HCT116 (cell line): Measurements from ENCODE around the gene EYA4. TPM values are rescaled to one million over a fixed set of nuclear protein-coding genes. Genes with fewer than 3 reads are reported as not detected.

Experiments used
- ATAC-seq: fragments of 200-7000 bp; cut with Tn5 transposase; 2 replicates; pipeline ENCODE4 v1.9.1; 2020; ENCODE audit warnings: mild to moderate bottlenecking, moderate library complexity
- BruUV-seq: library from RNA; stranded (reverse); fragments of 400-500 nt; replicated peaks from 2 replicates; lab custom pipeline; 2021; lab: Mats Ljungman, UMichigan
- CTCF ChIA-PET: fragments of 300-600 bp; sonication (Branson Sonifier 250); formaldehyde crosslinking; loops from one replicate; lab custom pipeline; 2021; ENCODE audit warnings: antibody characterized with exemption; lab: Charles Lee
- POLR2A ChIA-PET: fragments of 300-600, 350-600 bp; sonication (Branson Sonifier 250); formaldehyde crosslinking; loops from one replicate; lab custom pipeline; 2021; ENCODE audit warnings: antibody characterized with exemption; lab: Charles Lee
- RAD21 ChIA-PET, 2 experiments: fragments of 300-600 bp; sonication (Branson Sonifier 250); formaldehyde crosslinking; loops; one replicate each; lab custom pipeline; 2023; ENCODE audit warnings: low total read pairs in 2 of 2; ENCODE audit not compliant: uncharacterized antibody in 2 of 2, unreplicated experiment in 2 of 2, low non-redundant PET in 1 of 2; lab: Charles Lee
- DNase-seq: peaks from one replicate; pipeline ENCODE4 v3.0.0-alpha.2; 2010; ENCODE audit warnings: low read depth, low spot score
- H2AFZ ChIP-seq: fragments of 200-600 bp; shearing (Covaris generic), sonication (generic); 2 replicates; pipeline ENCODE4 v1.6.1; 2017; ENCODE audit warnings: low read depth, mixed run types, mixed read lengths, antibody characterized with exemption, low read length; ENCODE audit not compliant: poor library complexity, severe bottlenecking
- H3K27ac ChIP-seq: 2 replicates; pipeline ENCODE4 v1.5.1; 2012; ENCODE audit warnings: low read depth, low read length
- H3K27me3 ChIP-seq: fragments of 200-600 bp; sonication (generic); 2 replicates; pipeline ENCODE4 v1.6.1; 2016; ENCODE audit warnings: mixed run types, low read length, mixed read lengths; ENCODE audit not compliant: insufficient read depth
- H3K36me3 ChIP-seq, 2 experiments: fragments of 200-500 bp in 1 of 2; fragments of 200-600 bp in 1 of 2; sonication (Bioruptor generic) in 1 of 2; sonication (generic) in 1 of 2; 2 replicates each; pipeline versions ENCODE4 v1.5.1 to v1.6.1; 2014 to 2016; ENCODE audit warnings: low read length in 2 of 2, inconsistent platforms in 1 of 2, mixed read lengths in 1 of 2, mixed run types in 1 of 2; ENCODE audit not compliant: insufficient read depth in 2 of 2, control insufficient read depth in 1 of 2
- H3K4me1 ChIP-seq, 2 experiments: fragments of 200-600 bp in 1 of 2; sonication (generic) in 1 of 2; 2 replicates each; pipeline versions ENCODE4 v1.5.1 to v1.6.1; 2012 to 2017; ENCODE audit warnings: low read length in 2 of 2, inconsistent platforms in 1 of 2, mild to moderate bottlenecking in 1 of 2, mixed read lengths in 1 of 2, mixed run types in 1 of 2, moderate library complexity in 1 of 2; ENCODE audit not compliant: insufficient read depth in 2 of 2, control insufficient read depth in 1 of 2
- H3K4me2 ChIP-seq: fragments of 200-600 bp; sonication (generic); 2 replicates; pipeline ENCODE4 v1.6.1; 2017; ENCODE audit warnings: mixed run types, low read length, mixed read lengths
- H3K4me3 ChIP-seq, 2 experiments: fragments of 200-600 bp in 1 of 2; sonication (generic) in 1 of 2; replicated peaks in 1 of 2; 2 replicates each; pipeline ENCODE4 v1.5.1; 2011 to 2016; ENCODE audit warnings: low read length in 2 of 2, control low read depth in 1 of 2, low read depth in 1 of 2, mild to moderate bottlenecking in 1 of 2, mixed read lengths in 1 of 2, mixed run types in 1 of 2
- H3K79me2 ChIP-seq: fragments of 200-600 bp; sonication (generic); 2 replicates; pipeline ENCODE4 v1.6.1; 2017; ENCODE audit warnings: mild to moderate bottlenecking, mixed run types, low read length, moderate library complexity, mixed read lengths; ENCODE audit not compliant: insufficient read depth
- H3K9ac ChIP-seq: fragments of 200-600 bp; sonication (generic); 2 replicates; pipeline ENCODE4 v1.6.1; 2016; ENCODE audit warnings: low read length, mixed read lengths
- H3K9me2 ChIP-seq: fragments of 200-600 bp; sonication (generic), shearing (Covaris generic); 2 replicates; pipeline ENCODE4 v1.6.1; 2017; ENCODE audit warnings: mixed run types, mild to moderate bottlenecking, moderate library complexity; ENCODE audit not compliant: insufficient read depth
- H3K9me3 ChIP-seq, 2 experiments: fragments of 200-500 bp in 1 of 2; fragments of 200-600 bp in 1 of 2; sonication (Bioruptor generic) in 1 of 2; sonication (generic) in 1 of 2; 2 replicates each; pipeline ENCODE4 v1.6.1; 2014 to 2017; ENCODE audit warnings: low read length in 2 of 2, mixed read lengths in 2 of 2, inconsistent platforms in 1 of 2, low read depth in 1 of 2, mild to moderate bottlenecking in 1 of 2, mixed run types in 1 of 2, moderate library complexity in 1 of 2; ENCODE audit not compliant: control insufficient read depth in 1 of 2, insufficient read depth in 1 of 2
- H4K20me1 ChIP-seq: fragments of 200-600 bp; sonication (generic), shearing (Covaris generic); 2 replicates; pipeline ENCODE4 v1.6.1; 2017; ENCODE audit warnings: mixed run types, mild to moderate bottlenecking, moderate library complexity; ENCODE audit not compliant: insufficient read depth
- ATF3 ChIP-seq: IDR thresholded peaks from 2 replicates; pipeline ENCODE4 v1.6.1; 2012
- CEBPB ChIP-seq: IDR thresholded peaks from 2 replicates; pipeline ENCODE4 v1.6.1; 2012; ENCODE audit warnings: low read depth
- EGR1 ChIP-seq: IDR thresholded peaks from 2 replicates; pipeline ENCODE4 v1.6.1; 2012; ENCODE audit warnings: low read depth
- ELF1 ChIP-seq: IDR thresholded peaks from 2 replicates; pipeline ENCODE4 v1.6.1; 2012; ENCODE audit warnings: low read depth, borderline replicate concordance
- FOSL1 ChIP-seq: IDR thresholded peaks from 2 replicates; pipeline ENCODE4 v1.6.1; 2012; ENCODE audit warnings: low read depth
- POLR2AphosphoS5 ChIP-seq: IDR thresholded peaks from 2 replicates; pipeline ENCODE4 v1.6.1; 2011; ENCODE audit warnings: mild to moderate bottlenecking, low read depth, low read length, moderate library complexity
- REST ChIP-seq: IDR thresholded peaks from 2 replicates; pipeline ENCODE4 v1.6.1; 2012; ENCODE audit warnings: low read depth
- SIN3A ChIP-seq: IDR thresholded peaks from 2 replicates; pipeline ENCODE4 v1.6.1; 2012; ENCODE audit warnings: low read depth
- SP1 ChIP-seq: IDR thresholded peaks from 2 replicates; pipeline ENCODE4 v1.6.1; 2012; ENCODE audit warnings: low read depth
- TCF7L2 ChIP-seq: IDR thresholded peaks from 2 replicates; pipeline ENCODE4 v1.7.0; 2011; ENCODE audit warnings: borderline replicate concordance, inconsistent platforms; ENCODE audit not compliant: insufficient read depth, insufficient read length; ENCODE audit errors: extremely low read depth
- YY1 ChIP-seq: IDR thresholded peaks from 2 replicates; pipeline ENCODE4 v1.6.1; 2011; ENCODE audit warnings: low read length, low read depth, moderate library complexity, mild to moderate bottlenecking; ENCODE audit not compliant: insufficient replicate concordance; ENCODE audit errors: extremely low read depth
- ZFX ChIP-seq: fragments of 450-650 bp; IDR thresholded peaks from 2 replicates; pipeline ENCODE4 v1.6.1; 2017
- ZNF274 ChIP-seq: fragments of 200-500 bp; sonication (Bioruptor generic); IDR thresholded peaks from 2 replicates; pipeline ENCODE4 v1.6.1; 2014; ENCODE audit warnings: mild to moderate bottlenecking, low read depth, low read length, inconsistent platforms
- intact Hi-C: fragments of 100-400 bp; cut with micrococcal nuclease; formaldehyde crosslinking; loops from 2 replicates; pipeline ENCODE4 v1.10.0; 2022
- total RNA-seq: library from RNA; stranded (reverse); gene quantifications from one replicate; pipeline ENCODE4 v1.2.1, GENCODE V29; 2021; ENCODE audit not compliant: unreplicated experiment
- TF ChIP-seq, protein P1 (sequence below): IDR thresholded peaks from 2 replicates; pipeline ENCODE4 v1.6.1; 2011; ENCODE audit warnings: mild to moderate bottlenecking, low read length, moderate library complexity; ENCODE audit not compliant: insufficient replicate concordance; ENCODE audit errors: extremely low read depth

The EYA4 gene
- total RNA-seq, 1 experiment from 2014 or later, result not detected

DNA sequence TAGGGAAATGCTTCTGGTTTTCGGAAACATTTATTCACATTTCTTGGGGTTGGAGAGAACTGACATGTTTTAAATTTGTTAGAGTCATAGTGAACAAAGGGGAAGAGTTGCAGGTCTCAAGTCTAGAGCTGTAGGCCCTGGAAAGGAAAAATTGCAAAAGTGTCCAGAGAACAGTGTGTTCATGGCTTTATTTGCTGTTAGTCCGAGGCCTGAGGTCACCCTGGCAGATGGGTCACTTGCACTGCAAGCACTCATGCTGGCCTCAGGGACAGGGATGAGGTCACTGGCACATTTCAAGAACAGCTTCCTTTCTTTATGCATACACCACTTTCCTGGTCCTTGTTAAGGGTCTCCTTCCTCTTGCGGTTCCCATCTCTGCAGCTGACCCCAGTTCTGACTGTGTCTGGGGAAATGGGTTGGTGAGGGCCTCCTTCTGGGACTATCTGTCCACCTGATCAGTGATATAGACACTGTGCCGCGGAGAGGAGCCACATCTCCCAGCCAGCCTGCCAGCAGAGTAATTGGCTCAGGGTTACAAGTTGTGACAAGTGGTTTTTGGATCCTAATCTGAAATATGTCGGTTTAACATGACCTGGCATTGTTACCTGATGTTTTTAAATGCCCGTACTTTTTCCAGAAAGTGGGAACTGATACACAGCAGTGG is 194.0 kb downstream of the EYA4 start:
- ATAC-seq, result no peak
- ChIA-PET POLR2A (no interaction called here), RAD21 (no interaction called here)

More for the DNA sequence above, 194.0 kb downstream of the EYA4 start:
- no peaks in the 10 kb centered on the region for H3K79me2 ChIP-seq
- H3K9ac ChIP-seq, result no peak overlapping the region
- H3K4me1 ChIP-seq, result no peaks in the 10 kb centered on the region
- DNase-seq, result no peak
- H3K9me2 ChIP-seq, result no peaks in the 10 kb centered on the region
- TF ChIP-seq ZFX, result no peak
- no peak for TF ChIP-seq SIN3A
- TF ChIP-seq REST, result no peak
- TF ChIP-seq ATF3, result no peak
- TF ChIP-seq FOSL1, result no peak
- no peak for TF ChIP-seq EGR1
- TF ChIP-seq, protein P1, sequence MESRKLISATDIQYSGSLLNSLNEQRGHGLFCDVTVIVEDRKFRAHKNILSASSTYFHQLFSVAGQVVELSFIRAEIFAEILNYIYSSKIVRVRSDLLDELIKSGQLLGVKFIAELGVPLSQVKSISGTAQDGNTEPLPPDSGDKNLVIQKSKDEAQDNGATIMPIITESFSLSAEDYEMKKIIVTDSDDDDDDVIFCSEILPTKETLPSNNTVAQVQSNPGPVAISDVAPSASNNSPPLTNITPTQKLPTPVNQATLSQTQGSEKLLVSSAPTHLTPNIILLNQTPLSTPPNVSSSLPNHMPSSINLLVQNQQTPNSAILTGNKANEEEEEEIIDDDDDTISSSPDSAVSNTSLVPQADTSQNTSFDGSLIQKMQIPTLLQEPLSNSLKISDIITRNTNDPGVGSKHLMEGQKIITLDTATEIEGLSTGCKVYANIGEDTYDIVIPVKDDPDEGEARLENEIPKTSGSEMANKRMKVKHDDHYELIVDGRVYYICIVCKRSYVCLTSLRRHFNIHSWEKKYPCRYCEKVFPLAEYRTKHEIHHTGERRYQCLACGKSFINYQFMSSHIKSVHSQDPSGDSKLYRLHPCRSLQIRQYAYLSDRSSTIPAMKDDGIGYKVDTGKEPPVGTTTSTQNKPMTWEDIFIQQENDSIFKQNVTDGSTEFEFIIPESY, result no peak
- no peak for TF ChIP-seq SP1
- TF ChIP-seq CEBPB, result no peak
- no peak for TF ChIP-seq ELF1
- TF ChIP-seq TCF7L2, result no peak
- TF ChIP-seq ZNF274, result no peak
- TF ChIP-seq POLR2AphosphoS5, result no peak
- TF ChIP-seq YY1, result no peak
- CTCF ChIA-PET, result no interaction called here
- H3K36me3 ChIP-seq, result no peaks in the 10 kb centered on the region
- no TSS peak for BruUV-seq
- no peak overlapping the region for H3K27ac ChIP-seq
- no peaks in the 10 kb centered on the region for H3K9me3 ChIP-seq
- no peak overlapping the region for H2AFZ ChIP-seq
- no peak overlapping the region for H3K4me3 ChIP-seq
- H4K20me1 ChIP-seq, result no peaks in the 10 kb centered on the region
- no peak overlapping the region for H3K4me2 ChIP-seq
- intact Hi-C loops, result no loop called here
- H3K27me3 ChIP-seq, result no peaks in the 10 kb centered on the region
